ENCODE data around the gene USP44.

The USP44 gene

DNA sequence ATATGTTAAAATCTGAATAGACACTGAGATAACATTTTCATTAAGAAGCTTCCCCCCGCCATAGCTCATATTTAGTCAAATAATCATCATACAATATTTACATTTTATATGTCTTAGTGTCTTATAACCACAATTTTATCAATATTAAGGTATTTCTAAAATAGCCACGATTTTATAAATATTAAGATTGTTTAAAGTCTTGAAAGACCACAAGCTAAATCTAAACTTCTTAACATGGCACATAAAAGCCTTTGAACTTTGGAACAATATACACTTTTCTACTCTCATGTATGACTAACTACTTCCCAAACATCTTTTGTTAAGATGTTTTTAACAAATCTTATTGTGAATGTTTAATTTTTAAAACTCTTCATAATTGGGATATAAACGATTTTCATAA, 6.5 kb downstream of the USP44 start:
- Mint-ChIP-seq H3K27ac (no peak overlapping the region), H3K4me3 (no peak overlapping the region), H3K27me3 (peaks cover 19 to 43% of the 10 kb centered on the region in 2 donors), H3K4me1 (ENCODE audit: low read depth in 2 of 2) (peaks cover 3 to 6% of the 10 kb centered on the region in 2 donors), H3K9me3 (no peaks in the 10 kb centered on the region), H3K36me3 (ENCODE audit: insufficient read depth) (peaks cover 4% of the 10 kb centered on the region)
- ATAC-seq (replicated peaks) (no peak), DNase-seq (no peak)

- Mint-ChIP-seq H3K27me3 (peaks cover 19 to 36% of the 10 kb centered on the region in 2 donors), H3K36me3 (ENCODE audit: insufficient read depth) (peaks cover 4% of the 10 kb centered on the region), H3K4me3 (no peak overlapping the region), H3K4me1 (ENCODE audit: low read depth in 2 of 2) (peaks cover 3 to 4% of the 10 kb centered on the region in 2 donors), H3K27ac (no peak overlapping the region), H3K9me3 (no peaks in the 10 kb centered on the region)
- ATAC-seq (replicated peaks) (no peak), DNase-seq (no peak)
These were observed 8.0 kb downstream of the USP44 start for GRCh38 chr12:95543305-95543704.

DNA sequence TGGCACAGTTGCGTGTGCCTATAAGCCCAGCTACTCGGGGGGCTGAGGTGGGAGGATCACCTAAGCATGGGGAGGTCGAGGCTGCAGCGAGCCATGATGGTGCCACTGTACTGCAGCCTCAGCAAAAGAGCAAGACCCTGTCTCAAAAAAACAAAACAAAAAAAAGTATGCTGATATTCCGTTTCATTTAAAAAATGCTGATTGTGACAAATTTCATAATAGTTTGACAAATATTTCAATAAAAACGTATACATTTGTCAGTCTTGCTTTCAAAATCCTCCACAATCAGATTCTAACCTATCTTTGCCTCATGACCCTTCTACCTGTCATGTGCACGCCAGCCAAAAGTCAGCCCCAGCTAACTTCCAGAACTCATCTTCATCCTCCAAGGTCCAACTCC, 9.8 kb downstream of the USP44 start:
- no peaks in the 10 kb centered on the region for H3K9me3 Mint-ChIP-seq
- H3K27ac Mint-ChIP-seq, result no peak overlapping the region
- ATAC-seq (replicated peaks) (no peak), DNase-seq (no peak)
- peaks cover 5 to 20% of the 10 kb centered on the region in 2 donors for H3K27me3 Mint-ChIP-seq
- H3K4me3 Mint-ChIP-seq, result no peak overlapping the region
- peaks cover 0 to 1% of the 10 kb centered on the region in 2 donors for H3K4me1 Mint-ChIP-seq (ENCODE audit: low read depth in 2 of 2)
- peaks cover 4% of the 10 kb centered on the region for H3K36me3 Mint-ChIP-seq (ENCODE audit: insufficient read depth)

GRCh38 chr12:95538656-95539055, 12.6 kb downstream of the USP44 start:
- Mint-ChIP-seq H3K36me3 (ENCODE audit: insufficient read depth) (peaks cover 4% of the 10 kb centered on the region), H3K4me1 (ENCODE audit: low read depth in 2 of 2) (no peaks in the 10 kb centered on the region)

DNA sequence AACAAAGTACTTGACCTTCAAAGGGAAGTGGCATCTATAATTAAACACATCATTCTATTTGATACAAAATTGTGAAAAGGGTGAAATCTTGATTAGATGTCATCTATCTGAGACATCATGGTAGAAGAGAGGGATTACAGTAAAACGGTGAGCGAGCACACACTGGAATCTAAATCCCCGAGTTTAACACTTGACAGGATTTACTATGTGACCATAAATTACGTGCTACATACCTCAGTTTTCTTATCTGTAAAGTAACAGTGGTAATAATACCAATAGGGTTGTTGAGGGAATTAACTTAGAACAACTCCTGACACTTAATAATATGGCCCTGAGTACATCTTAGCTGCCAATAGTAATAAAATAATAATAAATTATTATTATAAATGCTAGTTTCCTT, 13.3 kb downstream of the USP44 start:
- Mint-ChIP-seq H3K36me3 (ENCODE audit: insufficient read depth) (peaks cover 4% of the 10 kb centered on the region), H3K4me3 (no peak overlapping the region), H3K4me1 (ENCODE audit: low read depth in 2 of 2) (no peaks in the 10 kb centered on the region)

More at GRCh38 chr12:95538656-95539055, 12.6 kb downstream of the USP44 start:
- ATAC-seq (replicated peaks), result no peak
- peaks cover 0 to 10% of the 10 kb centered on the region in 2 donors for H3K27me3 Mint-ChIP-seq
- no peak for DNase-seq
- no peak overlapping the region for H3K27ac Mint-ChIP-seq
- H3K4me3 Mint-ChIP-seq, result no peak overlapping the region
- H3K9me3 Mint-ChIP-seq, result no peaks in the 10 kb centered on the region

GRCh38 chr12:95533985-95534384, 17.3 kb downstream of the USP44 start:
- no peak overlapping the region for H3K4me3 Mint-ChIP-seq
- H3K27me3 Mint-ChIP-seq, result peaks cover 0 to 15% of the 10 kb centered on the region in 2 donors
- no peaks in the 10 kb centered on the region for H3K4me1 Mint-ChIP-seq (ENCODE audit: low read depth in 2 of 2)
- H3K36me3 Mint-ChIP-seq (ENCODE audit: insufficient read depth), result no peaks in the 10 kb centered on the region
- DNase-seq (no peak), ATAC-seq (replicated peaks) (no peak)
- no peaks in the 10 kb centered on the region for H3K9me3 Mint-ChIP-seq
- H3K27ac Mint-ChIP-seq, result no peak overlapping the region

More for the DNA sequence above, 13.3 kb downstream of the USP44 start:
- no peak overlapping the region for H3K27ac Mint-ChIP-seq
- peaks cover 0 to 10% of the 10 kb centered on the region in 2 donors for H3K27me3 Mint-ChIP-seq
- H3K9me3 Mint-ChIP-seq, result no peaks in the 10 kb centered on the region
- ATAC-seq (replicated peaks) (no peak), DNase-seq (no peak)

- Mint-ChIP-seq H3K27ac (no peak overlapping the region), H3K27me3 (peaks cover 0 to 24% of the 10 kb centered on the region in 2 donors)
These were observed 18.4 kb downstream of the USP44 start for GRCh38 chr12:95532851-95533250.

DNA sequence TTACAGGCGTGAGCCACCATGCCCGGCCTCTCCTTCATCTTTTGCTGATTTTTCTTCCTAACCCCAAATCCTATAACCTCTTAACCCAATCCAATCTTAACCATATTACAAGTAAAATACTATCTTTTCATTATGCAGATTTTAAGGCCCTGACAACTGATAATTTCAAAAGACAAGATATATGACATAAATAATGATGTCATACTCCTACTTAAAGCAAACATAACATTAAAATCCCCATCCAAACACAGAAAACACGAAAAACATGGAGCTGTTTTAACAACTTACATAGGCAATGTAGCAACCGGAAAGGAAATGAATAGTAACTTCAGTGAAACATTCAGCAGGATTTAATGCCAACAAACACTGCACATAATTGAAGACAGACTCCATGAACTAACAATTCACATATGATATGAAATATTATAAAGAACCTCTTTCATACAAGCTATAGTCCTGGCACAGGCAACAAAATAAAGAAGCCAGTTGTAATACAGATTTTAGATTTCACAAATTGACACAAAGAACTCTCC, 21.5 kb downstream of the USP44 start:
- DNase-seq (no peak), ATAC-seq (replicated peaks) (no peak)
- Mint-ChIP-seq H3K9me3 (no peaks in the 10 kb centered on the region), H3K4me1 (ENCODE audit: low read depth in 2 of 2) (no peaks in the 10 kb centered on the region), H3K27me3 (peaks cover 0 to 29% of the 10 kb centered on the region in 2 donors), H3K36me3 (ENCODE audit: insufficient read depth) (peaks cover 2% of the 10 kb centered on the region), H3K4me3 (no peak overlapping the region), H3K27ac (no peak overlapping the region)

More at GRCh38 chr12:95532851-95533250, 18.4 kb downstream of the USP44 start:
- H3K4me3 Mint-ChIP-seq, result no peak overlapping the region
- no peaks in the 10 kb centered on the region for H3K9me3 Mint-ChIP-seq
- no peak for DNase-seq
- H3K36me3 Mint-ChIP-seq (ENCODE audit: insufficient read depth), result peaks cover 2% of the 10 kb centered on the region
- H3K4me1 Mint-ChIP-seq (ENCODE audit: low read depth in 2 of 2), result no peaks in the 10 kb centered on the region
- ATAC-seq (replicated peaks), result no peak

GRCh38 chr12:95528431-95528830, 22.8 kb downstream of the USP44 start:
- H3K27me3 Mint-ChIP-seq, result peaks cover 0 to 29% of the 10 kb centered on the region in 2 donors
- no peak overlapping the region for H3K4me3 Mint-ChIP-seq
- H3K9me3 Mint-ChIP-seq, result no peaks in the 10 kb centered on the region
- ATAC-seq (replicated peaks) (no peak), DNase-seq (no peak)
- H3K27ac Mint-ChIP-seq, result no peak overlapping the region
- H3K36me3 Mint-ChIP-seq (ENCODE audit: insufficient read depth), result peaks cover 2% of the 10 kb centered on the region
- no peaks in the 10 kb centered on the region for H3K4me1 Mint-ChIP-seq (ENCODE audit: low read depth in 2 of 2)

- H3K27ac Mint-ChIP-seq, result no peak overlapping the region
- no peak for ATAC-seq (replicated peaks)
- H3K4me3 Mint-ChIP-seq, result no peak overlapping the region
- no peaks in the 10 kb centered on the region for H3K36me3 Mint-ChIP-seq (ENCODE audit: insufficient read depth)
- no peak for DNase-seq
- peaks cover 0 to 6% of the 10 kb centered on the region in 2 donors for H3K27me3 Mint-ChIP-seq
- no peaks in the 10 kb centered on the region for H3K4me1 Mint-ChIP-seq (ENCODE audit: low read depth in 2 of 2)
- H3K9me3 Mint-ChIP-seq, result no peaks in the 10 kb centered on the region
These were observed 28.6 kb downstream of the USP44 start for GRCh38 chr12:95522692-95523091.

DNA sequence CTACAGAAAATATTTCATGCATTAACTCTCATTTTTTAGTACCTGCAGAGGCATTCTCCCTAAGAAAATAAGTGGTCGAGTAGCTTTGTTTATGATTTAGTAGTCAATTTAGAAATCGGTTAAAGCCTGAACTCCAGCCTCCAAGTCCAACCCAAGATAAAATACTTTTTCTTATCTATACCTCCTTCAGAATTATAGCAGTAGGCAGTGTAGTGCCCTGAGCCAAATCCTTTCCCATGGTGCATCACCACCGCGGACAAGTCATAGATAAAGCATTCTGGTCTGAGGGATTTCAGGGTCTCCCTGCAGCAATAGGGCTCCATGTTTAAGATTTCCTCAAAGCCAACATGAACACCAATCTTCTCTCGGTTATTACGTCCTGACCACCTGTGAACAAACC, 30.5 kb downstream of the USP44 start:
- DNase-seq (no peak), ATAC-seq (replicated peaks) (no peak)
- no peak overlapping the region for H3K27ac Mint-ChIP-seq
- no peaks in the 10 kb centered on the region for H3K4me1 Mint-ChIP-seq (ENCODE audit: low read depth in 2 of 2)
- no peak overlapping the region for H3K4me3 Mint-ChIP-seq
- no peaks in the 10 kb centered on the region for H3K9me3 Mint-ChIP-seq
- no peaks in the 10 kb centered on the region for H3K27me3 Mint-ChIP-seq
- H3K36me3 Mint-ChIP-seq (ENCODE audit: insufficient read depth), result peaks cover 7% of the 10 kb centered on the region

DNA sequence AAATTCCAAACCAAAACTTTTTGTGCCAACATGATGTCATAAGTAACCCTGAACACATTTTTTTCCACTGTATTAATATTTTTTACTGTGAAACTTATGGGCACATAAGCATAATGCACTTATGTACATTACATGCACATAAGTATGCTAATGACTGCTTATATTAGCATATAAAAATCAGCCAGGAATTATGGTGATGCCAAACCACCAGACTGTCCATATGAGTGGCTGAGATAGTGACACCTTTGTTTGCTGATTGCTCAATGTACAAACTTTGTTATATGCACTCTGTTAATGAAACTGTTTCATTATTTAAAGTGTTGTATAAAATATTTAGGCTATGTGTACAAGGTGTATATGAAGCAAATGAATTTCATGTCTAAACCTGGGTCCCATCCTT, 32.3 kb downstream of the USP44 start:
- Mint-ChIP-seq H3K27ac (no peak overlapping the region), H3K9me3 (no peaks in the 10 kb centered on the region), H3K36me3 (ENCODE audit: insufficient read depth) (peaks cover 15% of the 10 kb centered on the region), H3K27me3 (no peaks in the 10 kb centered on the region), H3K4me3 (no peak overlapping the region), H3K4me1 (ENCODE audit: low read depth in 2 of 2) (no peaks in the 10 kb centered on the region)
- no peak for ATAC-seq (replicated peaks)
- no peak for DNase-seq

- H3K27me3 Mint-ChIP-seq, result no peaks in the 10 kb centered on the region
- peaks cover 32% of the 10 kb centered on the region for H3K36me3 Mint-ChIP-seq (ENCODE audit: insufficient read depth)
- no peaks in the 10 kb centered on the region for H3K9me3 Mint-ChIP-seq
- no peak for ATAC-seq (replicated peaks)
- no peak overlapping the region for H3K4me3 Mint-ChIP-seq
- peak overlapping the region in 1 of 2 donors; percentile 58 for H3K27ac Mint-ChIP-seq
- no peaks in the 10 kb centered on the region for H3K4me1 Mint-ChIP-seq (ENCODE audit: low read depth in 2 of 2)
- no peak for DNase-seq
These were observed 34.0 kb downstream of the USP44 start for GRCh38 chr12:95517246-95517645.

DNA sequence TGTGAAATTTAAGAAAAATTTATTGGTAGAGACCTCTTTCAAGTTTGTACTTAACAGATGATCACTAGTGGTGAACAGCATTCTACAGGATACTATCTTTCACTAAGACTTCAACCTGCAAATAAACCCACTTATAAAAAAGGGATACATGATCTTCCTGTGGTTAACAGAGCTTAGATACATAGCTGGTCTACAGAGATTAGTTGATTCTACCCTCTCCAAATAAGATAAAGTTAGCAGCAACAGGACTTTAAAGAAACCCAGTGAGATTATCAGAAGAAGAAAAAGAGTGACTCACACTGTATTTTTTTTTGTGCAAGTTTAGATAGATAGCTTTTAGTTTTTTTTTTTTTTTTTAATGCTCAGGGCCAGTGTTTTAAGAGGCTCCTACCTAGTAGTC, 34.5 kb downstream of the USP44 start:
- no peaks in the 10 kb centered on the region for H3K27me3 Mint-ChIP-seq
- peak overlapping the region in 1 of 2 donors; percentile 58 for H3K27ac Mint-ChIP-seq
- no peak for DNase-seq
- no peaks in the 10 kb centered on the region for H3K9me3 Mint-ChIP-seq
- peaks cover 36% of the 10 kb centered on the region for H3K36me3 Mint-ChIP-seq (ENCODE audit: insufficient read depth)
- no peaks in the 10 kb centered on the region for H3K4me1 Mint-ChIP-seq (ENCODE audit: low read depth in 2 of 2)
- no peak for ATAC-seq (replicated peaks)
- H3K4me3 Mint-ChIP-seq, result no peak overlapping the region

DNA sequence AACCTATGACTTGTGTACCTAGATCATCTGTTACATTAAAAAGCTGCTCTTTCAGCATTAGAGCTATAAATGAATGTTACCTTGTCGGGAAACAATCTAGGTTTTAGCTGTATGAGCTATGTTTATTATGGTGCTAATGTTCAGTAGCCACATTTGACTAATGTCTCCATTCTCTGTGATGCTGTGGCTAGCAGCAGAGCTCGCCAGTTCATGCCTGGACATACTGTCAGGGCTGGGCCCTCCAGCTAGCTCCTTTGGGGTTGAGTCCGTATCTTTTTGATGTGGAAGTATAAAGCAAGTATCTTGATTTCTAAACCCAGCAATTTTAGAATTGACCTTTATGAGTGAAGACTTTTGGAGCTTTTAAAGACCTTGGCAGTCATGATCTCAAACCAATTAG, 36.1 kb downstream of the USP44 start:
- ATAC-seq (replicated peaks) (no peak), DNase-seq (no peak)
- H3K9me3 Mint-ChIP-seq, result no peaks in the 10 kb centered on the region
- no peaks in the 10 kb centered on the region for H3K27me3 Mint-ChIP-seq
- no peaks in the 10 kb centered on the region for H3K4me1 Mint-ChIP-seq (ENCODE audit: low read depth in 2 of 2)
- H3K4me3 Mint-ChIP-seq, result no peak overlapping the region
- H3K36me3 Mint-ChIP-seq (ENCODE audit: insufficient read depth), result peaks cover 46% of the 10 kb centered on the region
- H3K27ac Mint-ChIP-seq, result no peak overlapping the region

Data from effector memory CD8-positive, alpha-beta T cell (primary cell).